Non-pigmented ciliary epithelial cell (primary cell): ENCODE data around the gene BCL7A.

Source experiments
- DNase-seq: peaks from one replicate; pipeline ENCODE4 v3.0.0-alpha.2; 2010; ENCODE audit warnings: low read depth

Gene BCL7A

GRCh38 chr12:122001466-122002209 lies 20.0 kb upstream of the BCL7A start:
- DNase-seq: no peak

DNA sequence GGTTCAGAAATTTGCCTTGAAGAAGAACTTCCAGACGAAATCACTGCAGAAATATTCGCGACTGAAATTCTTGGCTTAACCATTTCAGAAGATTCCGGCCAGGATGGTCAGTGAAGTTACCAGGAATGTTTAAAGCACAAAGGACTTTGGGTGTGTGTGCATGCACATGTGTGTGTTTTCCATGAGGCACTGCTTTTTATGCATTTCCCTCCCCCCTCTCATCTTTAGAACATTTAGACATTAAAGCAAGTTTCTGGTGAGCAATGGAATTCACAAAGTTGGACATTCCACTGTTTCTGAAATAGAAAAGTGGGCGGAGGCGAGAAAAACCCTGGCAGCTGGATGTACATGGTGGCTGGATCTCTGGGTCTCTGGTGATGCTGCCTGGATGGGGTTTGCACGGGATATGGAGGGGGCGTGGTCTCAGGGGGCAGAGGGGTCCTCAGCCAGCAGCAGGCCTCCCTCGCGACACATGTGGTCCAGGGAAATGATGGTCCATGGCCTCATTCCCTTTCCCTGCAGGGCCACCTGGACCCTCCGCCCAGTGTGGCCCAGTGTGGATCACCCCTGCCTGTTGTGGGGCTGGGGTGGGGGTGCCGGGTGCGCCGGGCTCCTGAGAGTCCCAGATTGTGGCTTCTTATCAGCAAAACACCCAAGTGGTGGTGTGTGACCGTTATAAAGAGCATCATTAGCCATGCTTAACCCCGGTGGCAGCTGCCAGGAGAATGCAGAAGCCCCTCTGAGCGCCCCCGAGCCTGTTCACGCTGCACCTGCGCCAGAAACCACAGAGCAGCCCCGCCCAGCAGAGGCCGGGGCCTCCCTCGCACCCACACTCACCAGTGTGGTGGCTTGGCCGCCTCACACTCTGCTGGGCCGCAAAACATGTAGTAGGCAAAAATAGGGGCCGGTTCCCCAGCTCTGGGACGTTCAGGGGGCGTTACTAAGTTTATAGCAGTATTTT lies 17.8 kb upstream of the BCL7A start:
- no peak for DNase-seq

GRCh38 chr12:122004633-122005071 lies 17.0 kb upstream of the BCL7A start:
- DNase-seq: no peak

DNA sequence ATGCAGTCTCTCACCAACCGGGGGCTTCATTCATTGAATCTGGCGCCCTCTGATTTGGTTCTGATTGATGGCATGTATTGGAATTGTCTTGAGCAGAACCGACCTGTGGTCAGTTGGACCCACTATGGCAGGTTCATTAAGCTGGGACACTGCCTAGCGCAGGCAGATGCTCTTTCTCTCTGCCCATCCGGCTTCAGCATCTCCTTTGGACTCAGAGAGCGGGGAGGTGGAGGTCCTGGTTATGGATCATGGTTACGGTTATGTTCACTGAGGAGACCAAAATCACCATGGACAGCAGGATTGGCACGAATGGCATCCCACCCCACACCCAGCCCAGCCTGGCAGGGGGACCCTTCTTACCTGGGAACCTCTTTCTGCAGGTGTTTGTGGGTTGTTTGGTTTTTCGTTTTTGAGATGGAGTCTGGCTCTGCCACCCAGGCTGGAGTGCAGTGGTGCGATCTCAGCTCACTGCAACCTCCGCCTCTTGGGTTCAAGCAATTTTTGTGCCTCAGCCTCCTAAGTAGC lies 16.4 kb upstream of the BCL7A start:
- no peak for DNase-seq

DNA sequence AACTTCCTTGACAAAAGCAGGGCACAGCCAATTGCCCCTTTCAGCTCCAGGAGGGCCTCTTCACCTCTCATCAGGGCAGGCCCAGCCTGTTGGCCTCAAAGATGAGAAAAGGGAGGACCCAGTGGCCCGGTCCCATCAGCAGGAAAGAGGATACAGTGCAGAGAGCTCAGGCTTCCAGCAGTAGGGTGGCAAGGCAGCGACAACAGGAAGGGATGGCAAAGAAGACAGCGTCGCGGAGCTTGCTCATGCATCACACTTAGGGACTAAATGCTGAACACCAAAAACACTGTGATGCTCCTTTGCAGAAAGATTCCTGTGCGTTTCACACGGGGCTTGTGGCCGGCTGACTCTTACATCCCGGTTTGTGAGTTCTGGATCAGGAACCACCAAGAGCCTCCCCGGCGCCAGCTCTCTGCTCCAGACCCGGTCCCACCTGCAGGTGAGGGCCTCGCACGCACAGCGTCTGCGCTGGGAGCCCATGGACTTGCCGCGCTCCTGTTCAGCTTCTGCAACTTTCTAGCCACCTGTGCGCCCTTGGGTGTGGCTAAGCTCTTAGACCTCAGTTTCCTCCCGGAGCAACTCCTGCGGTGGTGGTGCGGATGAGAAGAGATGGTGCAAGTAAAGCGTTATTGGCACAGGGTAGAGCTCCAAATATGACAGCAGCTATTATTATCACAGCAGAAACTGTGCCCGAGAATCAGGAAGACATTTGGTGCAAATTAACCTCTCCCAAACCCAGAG lies 15.3 kb upstream of the BCL7A start:
- no peak for DNase-seq

GRCh38 chr12:122009741-122010140 lies 11.9 kb upstream of the BCL7A start:
- DNase-seq: no peak

- DNase-seq: no peak
Measured at GRCh38 chr12:122012184-122012583, 9.5 kb upstream of the BCL7A start.

GRCh38 chr12:122013136-122013535 lies 8.5 kb upstream of the BCL7A start:
- no peak for DNase-seq

DNA sequence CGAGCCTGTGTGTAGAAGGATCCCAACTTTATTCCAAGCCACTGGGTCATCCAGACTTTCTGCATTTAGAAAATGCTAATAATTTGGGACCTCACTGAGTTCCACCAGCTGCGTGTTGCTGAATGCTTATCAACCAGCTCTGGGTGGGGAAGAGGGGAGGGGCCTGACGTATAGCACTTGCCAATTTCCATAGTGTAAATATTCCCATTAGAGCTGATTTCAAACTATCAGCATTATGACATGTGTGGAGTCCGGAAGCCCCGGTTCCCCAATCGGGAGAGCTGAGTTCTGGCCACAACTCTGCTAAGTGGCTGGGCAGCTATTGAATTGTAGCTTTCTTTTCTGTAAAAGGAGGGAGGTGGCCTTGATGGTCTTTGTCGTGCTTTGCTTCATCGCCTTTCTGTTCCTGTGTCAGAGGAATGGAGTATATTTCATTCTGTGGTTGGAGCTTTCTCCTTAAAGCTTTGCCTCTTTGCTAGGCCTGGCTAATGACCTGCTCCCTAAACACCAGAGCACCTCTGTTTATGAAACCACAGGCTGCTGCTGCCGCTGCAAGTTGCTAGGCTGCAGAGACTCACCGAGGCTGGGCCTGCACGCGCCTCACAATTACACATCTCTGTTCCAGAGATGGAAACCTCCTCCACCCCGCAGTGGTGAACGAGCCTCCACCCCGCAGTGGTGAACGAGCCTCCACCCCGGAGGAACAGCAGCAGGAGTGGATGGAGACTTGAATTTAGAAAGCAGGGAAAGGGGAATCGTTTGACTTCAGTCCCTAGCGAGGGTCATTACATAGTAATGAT lies 7.7 kb upstream of the BCL7A start:
- no peak for DNase-seq

GRCh38 chr12:122014781-122015180 lies 6.9 kb upstream of the BCL7A start:
- no peak for DNase-seq

DNA sequence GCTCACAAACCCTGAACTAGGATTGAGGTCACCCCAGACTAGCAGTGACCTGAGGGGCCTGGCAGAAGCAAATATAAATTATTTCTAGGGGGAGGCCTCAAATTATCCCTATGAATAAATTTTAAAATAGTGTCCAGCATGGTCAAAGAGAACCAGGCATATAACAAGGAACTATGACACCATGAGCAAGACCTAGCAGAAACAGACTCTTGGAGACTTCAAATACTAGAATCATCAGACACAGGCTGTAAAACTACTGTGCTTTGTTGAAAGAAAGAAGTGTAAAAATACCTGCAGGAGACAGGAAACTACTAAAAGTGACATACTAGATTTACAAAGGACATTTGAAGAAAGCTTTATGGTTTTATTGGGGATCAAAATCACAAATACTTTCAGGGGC lies 3.2 kb upstream of the BCL7A start:
- no peak for DNase-seq

DNA sequence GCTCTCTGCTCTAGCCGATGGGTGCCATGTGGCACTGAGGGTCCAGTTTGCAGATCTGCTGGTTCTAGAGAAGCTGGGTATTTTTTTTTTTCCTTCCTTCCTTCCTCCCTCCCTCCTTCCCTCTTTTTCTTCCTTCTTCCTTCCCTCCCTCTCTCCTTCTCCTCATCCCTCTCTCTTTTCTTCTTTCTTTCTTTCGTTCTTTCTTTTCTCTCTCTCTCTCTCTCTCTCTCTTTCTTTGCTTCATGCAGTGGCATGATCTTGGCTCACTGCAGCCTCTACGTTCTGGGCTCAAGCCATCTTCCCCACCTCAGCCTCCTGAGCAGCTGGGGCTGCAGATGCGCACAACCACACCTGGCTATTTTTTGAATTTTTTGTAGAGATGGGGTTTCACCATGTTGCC lies 2.7 kb upstream of the BCL7A start:
- DNase-seq: no peak

GRCh38 chr12:122020795-122021192 lies 890 bp upstream of the BCL7A start:
- DNase-seq: no peak

DNA sequence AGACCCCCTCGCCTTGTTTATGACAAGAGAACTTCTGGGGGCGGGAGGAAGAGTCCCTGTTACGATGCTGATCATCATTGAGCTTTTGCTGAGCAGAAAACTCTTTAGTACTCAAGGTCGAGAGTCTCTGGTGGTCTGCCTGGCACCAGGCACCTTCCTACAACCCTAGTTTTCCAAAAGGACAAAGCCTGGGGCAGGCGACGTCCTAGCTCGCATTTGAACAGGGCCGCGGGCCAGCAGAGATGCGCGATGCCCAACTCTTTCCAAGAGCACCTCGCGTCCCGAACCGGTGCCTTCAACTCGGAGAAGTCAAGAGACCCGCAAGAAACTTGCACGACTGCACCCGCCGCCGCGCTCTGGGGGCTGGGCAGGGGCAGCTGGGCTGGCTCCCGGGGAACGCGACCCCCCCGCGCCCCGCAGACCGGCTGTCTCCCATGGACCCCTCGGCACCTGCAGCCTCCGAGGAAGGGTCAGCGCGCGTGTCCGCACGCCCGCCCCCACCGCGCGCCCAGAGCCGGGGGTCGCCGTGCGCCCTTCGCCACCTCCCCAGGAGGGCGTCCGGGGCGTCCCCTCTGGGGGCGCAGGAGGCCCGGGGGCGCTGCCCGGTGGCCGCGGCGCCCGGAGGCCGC lies 377 bp upstream of the BCL7A start:
- no peak for DNase-seq

GRCh38 chr12:122022393-122023338 lies 982 bp downstream of the BCL7A start:
- DNase-seq: no peak

DNA sequence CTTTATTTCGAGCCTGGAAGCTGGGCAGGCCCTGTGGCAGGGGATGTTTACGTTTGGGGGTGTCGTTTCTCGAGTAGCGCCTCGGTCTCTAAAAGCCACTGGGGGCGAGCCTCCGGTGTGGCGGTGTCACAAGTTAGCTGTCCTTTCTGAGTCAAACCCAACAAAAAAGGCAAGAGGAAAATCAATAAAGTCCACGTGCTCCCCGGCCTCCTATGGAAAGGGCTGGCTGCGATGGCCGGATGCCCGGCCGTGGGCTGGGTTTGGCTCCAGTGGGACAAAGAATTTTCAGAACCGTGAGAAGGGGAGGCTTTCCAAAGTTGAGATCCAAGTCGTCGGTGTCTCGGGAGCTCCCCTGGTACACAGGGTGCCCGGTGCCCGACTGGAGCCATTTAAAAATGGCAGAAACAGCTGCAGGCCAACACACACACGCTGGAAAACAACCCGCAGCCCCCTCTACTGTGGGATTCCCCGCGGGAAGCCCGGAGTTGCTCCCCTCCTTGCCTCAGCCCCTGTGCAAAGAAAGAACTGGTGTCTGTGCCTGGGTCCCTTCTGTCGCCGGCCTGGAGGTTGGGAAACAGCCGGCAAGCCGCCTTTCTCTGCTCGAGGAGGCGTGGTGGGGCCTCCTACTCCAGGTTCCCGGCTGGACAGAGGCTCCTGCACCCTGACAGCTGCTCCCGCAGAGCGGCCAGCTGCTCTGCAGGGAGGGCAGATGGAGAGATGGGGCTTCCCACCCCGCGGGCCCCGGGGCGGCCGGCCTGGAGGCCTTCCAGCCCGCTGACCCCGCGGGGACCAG lies 1.9 kb downstream of the BCL7A start:
- DNase-seq: no peak

DNA sequence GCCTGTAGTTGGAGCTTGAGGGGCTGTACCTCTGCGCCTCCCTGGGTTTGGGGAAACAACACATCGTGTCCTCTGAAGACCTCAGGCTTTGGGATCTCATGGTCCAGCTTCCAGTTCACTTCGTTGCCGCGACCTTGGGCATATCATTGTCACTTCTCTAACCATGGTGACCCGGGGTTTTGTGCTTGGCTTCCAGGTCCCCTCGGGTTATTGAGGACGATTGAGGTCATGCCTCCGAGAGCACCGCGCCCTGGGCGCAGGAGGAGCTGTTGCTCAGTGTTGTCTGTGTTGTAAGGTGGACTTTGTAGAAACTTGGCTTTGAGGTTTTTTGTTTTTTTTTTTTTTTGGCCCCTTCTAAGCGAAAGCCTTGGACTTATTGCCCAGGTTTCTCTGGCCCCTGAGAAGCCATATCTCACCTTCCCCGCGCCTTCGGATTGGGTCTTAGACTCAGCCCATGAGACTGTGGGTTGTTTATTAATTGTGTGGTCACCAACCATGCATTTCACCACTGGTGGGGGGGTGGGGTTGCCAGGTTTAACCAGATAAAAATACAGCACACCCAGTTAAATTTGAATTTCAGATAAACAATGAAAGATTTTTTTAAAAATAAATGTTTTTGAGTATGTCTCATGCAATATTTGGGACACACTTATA lies 2.6 kb downstream of the BCL7A start:
- no peak for DNase-seq

GRCh38 chr12:122026706-122027333 lies 5.1 kb downstream of the BCL7A start:
- DNase-seq: no peak
